Neural cell (in vitro differentiated cells): ENCODE measurements around the gene STOML3.

Experiments
- EP300 ChIP-seq: fragments of 450-650 bp; conservative IDR thresholded peaks from 2 replicates; pipeline ENCODE4 v1.6.1; 2014; ENCODE audit warnings: antibody characterized with exemption, mild to moderate bottlenecking, moderate library complexity; ENCODE audit not compliant: poor library complexity, severe bottlenecking
- EZH2 ChIP-seq: fragments of 200-600, 300-800 bp; shearing (Covaris generic), sonication (generic); IDR thresholded peaks from 2 replicates; pipeline ENCODE4 v1.6.1; 2014; ENCODE audit warnings: antibody characterized with exemption, low read length, borderline replicate concordance, mild to moderate bottlenecking; ENCODE audit not compliant: insufficient read depth, poor library complexity, severe bottlenecking
- MXI1 ChIP-seq: fragments of 450-650 bp; conservative IDR thresholded peaks from 2 replicates; pipeline ENCODE4 v1.6.1; 2014; ENCODE audit warnings: antibody characterized with exemption, mild to moderate bottlenecking; ENCODE audit not compliant: poor library complexity, severe bottlenecking
- POLR2AphosphoS5 ChIP-seq: IDR thresholded peaks from 2 replicates; pipeline ENCODE4 v1.6.1; 2012
- RAD21 ChIP-seq: fragments of 450-650 bp; conservative IDR thresholded peaks from 2 replicates; pipeline ENCODE4 v1.6.1; 2014; ENCODE audit warnings: antibody characterized with exemption, mild to moderate bottlenecking, moderate library complexity
- SMC3 ChIP-seq: fragments of 450-650 bp; conservative IDR thresholded peaks from 2 replicates; pipeline ENCODE4 v1.6.1; 2014; ENCODE audit warnings: antibody characterized with exemption, mild to moderate bottlenecking, moderate library complexity; ENCODE audit not compliant: poor library complexity
- TAF1 ChIP-seq: IDR thresholded peaks from 2 replicates; pipeline ENCODE4 v1.6.1; 2012; ENCODE audit warnings: low read depth
- TF ChIP-seq, protein P1 (sequence below): fragments of 450-650 bp; IDR thresholded peaks from 2 replicates; pipeline ENCODE4 v1.5.1; 2014; ENCODE audit warnings: antibody characterized with exemption, mild to moderate bottlenecking, moderate library complexity; ENCODE audit not compliant: poor library complexity, severe bottlenecking
- TF ChIP-seq, protein P2 (sequence below): IDR thresholded peaks from 2 replicates; pipeline ENCODE4 v1.6.1; 2012; ENCODE audit warnings: borderline replicate concordance

DNA sequence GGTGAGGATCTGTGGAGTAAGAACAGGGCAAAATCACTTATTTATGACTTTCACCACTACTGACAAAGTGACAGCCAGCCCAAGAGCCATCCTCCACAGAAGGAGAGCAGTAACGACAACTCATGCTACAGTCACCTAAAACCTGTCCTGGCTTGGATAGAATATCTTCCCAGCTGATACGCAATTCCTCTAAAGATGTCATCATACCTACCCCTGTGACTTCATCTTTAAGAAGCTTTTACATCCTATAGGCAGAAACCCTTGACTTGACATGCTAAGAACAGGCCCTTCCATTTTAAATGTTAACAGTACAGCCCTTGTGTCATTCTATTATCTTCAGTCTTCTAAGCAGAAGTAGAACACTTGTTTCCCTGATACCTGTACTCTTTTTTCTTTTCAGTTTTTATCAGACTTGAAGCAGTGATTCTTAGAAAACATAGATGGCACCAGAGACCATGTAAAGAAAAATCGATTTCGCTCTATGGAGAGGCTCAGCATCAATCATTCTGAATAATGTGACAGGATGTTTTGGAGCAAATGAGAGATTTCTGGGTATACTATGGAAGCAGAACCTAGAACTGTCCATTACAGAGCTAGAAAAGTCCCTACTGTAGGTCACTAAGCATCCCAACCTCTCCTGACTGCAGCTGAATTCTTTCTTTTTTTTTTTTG lies 20.1 kb downstream of the STOML3 start:
- TF ChIP-seq, protein P1, sequence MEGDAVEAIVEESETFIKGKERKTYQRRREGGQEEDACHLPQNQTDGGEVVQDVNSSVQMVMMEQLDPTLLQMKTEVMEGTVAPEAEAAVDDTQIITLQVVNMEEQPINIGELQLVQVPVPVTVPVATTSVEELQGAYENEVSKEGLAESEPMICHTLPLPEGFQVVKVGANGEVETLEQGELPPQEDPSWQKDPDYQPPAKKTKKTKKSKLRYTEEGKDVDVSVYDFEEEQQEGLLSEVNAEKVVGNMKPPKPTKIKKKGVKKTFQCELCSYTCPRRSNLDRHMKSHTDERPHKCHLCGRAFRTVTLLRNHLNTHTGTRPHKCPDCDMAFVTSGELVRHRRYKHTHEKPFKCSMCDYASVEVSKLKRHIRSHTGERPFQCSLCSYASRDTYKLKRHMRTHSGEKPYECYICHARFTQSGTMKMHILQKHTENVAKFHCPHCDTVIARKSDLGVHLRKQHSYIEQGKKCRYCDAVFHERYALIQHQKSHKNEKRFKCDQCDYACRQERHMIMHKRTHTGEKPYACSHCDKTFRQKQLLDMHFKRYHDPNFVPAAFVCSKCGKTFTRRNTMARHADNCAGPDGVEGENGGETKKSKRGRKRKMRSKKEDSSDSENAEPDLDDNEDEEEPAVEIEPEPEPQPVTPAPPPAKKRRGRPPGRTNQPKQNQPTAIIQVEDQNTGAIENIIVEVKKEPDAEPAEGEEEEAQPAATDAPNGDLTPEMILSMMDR, result peak; percentile 71
- TF ChIP-seq EZH2 (no peak), SMC3 (peak; percentile 67), TAF1 (no peak), POLR2AphosphoS5 (no peak), RAD21 (peak; percentile 76), MXI1 (no peak), EP300 (no peak)
- TF ChIP-seq, protein P2, sequence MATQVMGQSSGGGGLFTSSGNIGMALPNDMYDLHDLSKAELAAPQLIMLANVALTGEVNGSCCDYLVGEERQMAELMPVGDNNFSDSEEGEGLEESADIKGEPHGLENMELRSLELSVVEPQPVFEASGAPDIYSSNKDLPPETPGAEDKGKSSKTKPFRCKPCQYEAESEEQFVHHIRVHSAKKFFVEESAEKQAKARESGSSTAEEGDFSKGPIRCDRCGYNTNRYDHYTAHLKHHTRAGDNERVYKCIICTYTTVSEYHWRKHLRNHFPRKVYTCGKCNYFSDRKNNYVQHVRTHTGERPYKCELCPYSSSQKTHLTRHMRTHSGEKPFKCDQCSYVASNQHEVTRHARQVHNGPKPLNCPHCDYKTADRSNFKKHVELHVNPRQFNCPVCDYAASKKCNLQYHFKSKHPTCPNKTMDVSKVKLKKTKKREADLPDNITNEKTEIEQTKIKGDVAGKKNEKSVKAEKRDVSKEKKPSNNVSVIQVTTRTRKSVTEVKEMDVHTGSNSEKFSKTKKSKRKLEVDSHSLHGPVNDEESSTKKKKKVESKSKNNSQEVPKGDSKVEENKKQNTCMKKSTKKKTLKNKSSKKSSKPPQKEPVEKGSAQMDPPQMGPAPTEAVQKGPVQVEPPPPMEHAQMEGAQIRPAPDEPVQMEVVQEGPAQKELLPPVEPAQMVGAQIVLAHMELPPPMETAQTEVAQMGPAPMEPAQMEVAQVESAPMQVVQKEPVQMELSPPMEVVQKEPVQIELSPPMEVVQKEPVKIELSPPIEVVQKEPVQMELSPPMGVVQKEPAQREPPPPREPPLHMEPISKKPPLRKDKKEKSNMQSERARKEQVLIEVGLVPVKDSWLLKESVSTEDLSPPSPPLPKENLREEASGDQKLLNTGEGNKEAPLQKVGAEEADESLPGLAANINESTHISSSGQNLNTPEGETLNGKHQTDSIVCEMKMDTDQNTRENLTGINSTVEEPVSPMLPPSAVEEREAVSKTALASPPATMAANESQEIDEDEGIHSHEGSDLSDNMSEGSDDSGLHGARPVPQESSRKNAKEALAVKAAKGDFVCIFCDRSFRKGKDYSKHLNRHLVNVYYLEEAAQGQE, result no peak
